ENCODE measurements around the gene SYT15.

The SYT15 gene

GRCh38 chr10:46550795-46551700, 27.9 kb upstream of the SYT15 start:
- no peak overlapping the region for H3K27ac ChIP-seq (replicated peaks)
- no peak for DNase-seq (ENCODE audit: low read depth in 1 of 2, low spot score in 1 of 2)
- TF ChIP-seq REST (IDR thresholded peaks at IDR 0.05; ENCODE audit: insufficient replicate concordance, low read depth) = no peak
- no peak for TF ChIP-seq GABPA (IDR thresholded peaks at IDR 0.05; ENCODE audit: low read depth)
- no peak for TF ChIP-seq SPI1 (IDR thresholded peaks at IDR 0.05; ENCODE audit: borderline replicate concordance, low read depth)
- no peak for TF ChIP-seq POLR2AphosphoS5 (IDR thresholded peaks at IDR 0.05; ENCODE audit: low read depth)
- TF ChIP-seq CTCF (IDR thresholded peaks at IDR 0.05; ENCODE audit: insufficient read depth, low read length) = no peak
- H3K4me3 ChIP-seq (replicated peaks; ENCODE audit: insufficient read depth, low read length) = no peak overlapping the region
- H3K27me3 ChIP-seq (ENCODE audit: insufficient read depth, poor library complexity, severe bottlenecking) = peaks cover 33% of the 10 kb centered on the region

GRCh38 chr10:46551701-46552525, 27.0 kb upstream of the SYT15 start:
- no peak for DNase-seq (ENCODE audit: low read depth in 1 of 2, low spot score in 1 of 2)
- peaks cover 39% of the 10 kb centered on the region for H3K27me3 ChIP-seq (ENCODE audit: insufficient read depth, poor library complexity, severe bottlenecking)
- TF ChIP-seq REST (IDR thresholded peaks at IDR 0.05; ENCODE audit: insufficient replicate concordance, low read depth) (no peak), GABPA (IDR thresholded peaks at IDR 0.05; ENCODE audit: low read depth) (no peak), CTCF (IDR thresholded peaks at IDR 0.05; ENCODE audit: insufficient read depth, low read length) (no peak), POLR2AphosphoS5 (IDR thresholded peaks at IDR 0.05; ENCODE audit: low read depth) (no peak), SPI1 (IDR thresholded peaks at IDR 0.05; ENCODE audit: borderline replicate concordance, low read depth) (no peak)
- no peak overlapping the region for H3K4me3 ChIP-seq (replicated peaks; ENCODE audit: insufficient read depth, low read length)
- no peak overlapping the region for H3K27ac ChIP-seq (replicated peaks)

- DNase-seq (ENCODE audit: low read depth in 1 of 2, low spot score in 1 of 2) = no peak
- TF ChIP-seq SPI1 (IDR thresholded peaks at IDR 0.05; ENCODE audit: borderline replicate concordance, low read depth) = no peak
- TF ChIP-seq REST (IDR thresholded peaks at IDR 0.05; ENCODE audit: insufficient replicate concordance, low read depth) = no peak
- TF ChIP-seq GABPA (IDR thresholded peaks at IDR 0.05; ENCODE audit: low read depth) = no peak
- no peak for TF ChIP-seq CTCF (IDR thresholded peaks at IDR 0.05; ENCODE audit: insufficient read depth, low read length)
- TF ChIP-seq POLR2AphosphoS5 (IDR thresholded peaks at IDR 0.05; ENCODE audit: low read depth) = no peak
- peaks cover 47% of the 10 kb centered on the region for H3K27me3 ChIP-seq (ENCODE audit: insufficient read depth, poor library complexity, severe bottlenecking)
- no peak overlapping the region for H3K27ac ChIP-seq (replicated peaks)
- no peak overlapping the region for H3K4me3 ChIP-seq (replicated peaks; ENCODE audit: insufficient read depth, low read length)
Measured at GRCh38 chr10:46552526-46553237, 26.2 kb upstream of the SYT15 start.

All from HL-60 (cell line).